HG02759 (cell line): ENCODE results near the gene CCDC28A.

ENCODE experiments used
- ATAC-seq: cut with Tn5 transposase; IDR thresholded peaks from one replicate; pipeline ENCODE4 v1.9.1; 2021; ENCODE audit warnings: mild to moderate bottlenecking, moderate library complexity; ENCODE audit not compliant: unreplicated experiment

Gene CCDC28A

DNA sequence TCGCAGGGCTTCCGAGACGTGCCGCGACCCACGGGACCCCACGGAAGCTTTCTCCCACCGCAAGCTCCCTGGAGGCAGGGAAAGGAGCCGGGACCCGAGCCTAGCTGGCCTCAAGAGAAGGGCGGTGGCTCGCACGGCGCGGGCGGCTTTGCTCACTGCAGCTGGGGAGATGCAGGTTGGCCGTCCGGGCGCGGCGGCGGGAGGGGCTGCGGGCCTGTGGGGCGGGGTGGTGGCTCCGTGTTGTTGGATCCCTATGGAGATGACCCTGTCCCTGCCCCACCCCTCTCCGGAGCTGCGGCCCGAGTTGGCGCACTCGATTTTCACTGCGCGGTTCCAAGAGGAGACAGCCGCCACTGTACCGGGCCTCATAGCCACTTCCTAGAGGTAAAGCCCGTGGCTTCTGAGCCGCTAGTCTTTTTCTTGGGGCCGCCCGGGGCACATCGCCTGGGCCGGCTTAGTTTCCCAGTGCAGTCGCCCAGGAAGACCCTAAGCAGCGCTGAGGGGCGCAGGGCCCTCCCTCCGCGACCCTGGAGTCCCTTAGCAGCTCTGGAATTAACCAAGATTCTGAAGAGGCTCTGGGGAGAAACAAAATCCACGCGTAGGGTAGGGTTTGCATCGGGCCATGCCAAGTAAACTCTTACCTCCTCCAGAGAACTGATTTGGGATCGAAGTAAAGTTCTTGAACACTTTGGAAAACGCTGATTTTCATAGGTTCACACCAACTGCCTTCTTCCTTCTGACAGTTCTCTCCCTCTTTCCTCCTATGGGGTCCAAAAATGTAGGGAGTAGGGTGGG lies 22.4 kb downstream of the CCDC28A start, which contains the start of gene ECT2L:
ECT2L (plus strand) TSS at position 279 of the 795 bp plus-strand sequence. CDS start 17,188 bp downstream, outside the sequence.
- no peak for ATAC-seq

DNA sequence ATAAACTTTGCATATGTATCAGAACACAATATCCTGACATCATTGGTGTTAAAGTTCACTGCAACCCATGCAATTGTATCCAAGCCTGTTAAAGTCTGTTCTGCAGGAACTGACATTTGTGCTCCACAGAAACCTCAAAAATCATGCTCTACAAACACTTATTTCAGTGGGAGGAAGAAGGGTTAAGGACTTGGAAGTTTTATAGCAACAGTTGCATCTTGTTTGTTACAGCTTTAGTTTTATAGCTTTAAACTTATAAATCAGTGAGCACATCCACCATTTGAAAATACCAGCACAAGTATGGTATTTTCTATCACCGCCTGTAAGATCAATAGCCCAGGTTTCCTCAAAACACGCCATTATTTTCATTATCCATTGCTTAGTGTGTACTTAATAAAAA lies 23.2 kb downstream of the CCDC28A start:
- no peak for ATAC-seq

DNA sequence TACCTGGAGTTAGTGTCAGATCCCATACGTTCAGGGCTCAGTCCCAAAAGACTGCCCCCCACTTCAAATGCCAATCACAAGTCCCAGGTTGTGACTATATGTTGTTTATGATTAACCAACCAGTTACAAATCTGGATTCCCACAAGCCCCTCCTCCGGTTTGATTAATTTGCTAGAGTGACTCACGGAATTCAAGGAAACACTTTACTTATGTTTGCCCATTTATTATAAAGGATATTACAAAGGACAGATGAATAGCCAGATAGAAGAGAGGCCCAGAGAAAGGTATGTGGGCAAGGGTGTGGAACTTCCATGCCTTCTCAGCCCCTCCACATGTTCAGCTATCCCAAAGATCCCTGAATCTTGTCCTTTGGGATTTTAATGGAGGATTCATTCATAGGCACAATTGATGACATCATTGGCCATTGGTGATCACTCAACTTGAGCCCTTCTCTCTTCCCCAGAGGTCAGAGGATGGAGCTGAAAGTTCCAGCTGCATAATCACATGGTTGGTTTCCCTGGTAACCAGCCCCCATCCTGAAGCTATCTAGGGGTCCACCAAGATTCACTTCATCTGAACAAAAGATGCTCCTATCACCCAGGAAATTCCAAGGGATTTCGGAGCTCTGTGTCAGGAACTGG lies 24.4 kb downstream of the CCDC28A start:
- ATAC-seq = no peak

DNA sequence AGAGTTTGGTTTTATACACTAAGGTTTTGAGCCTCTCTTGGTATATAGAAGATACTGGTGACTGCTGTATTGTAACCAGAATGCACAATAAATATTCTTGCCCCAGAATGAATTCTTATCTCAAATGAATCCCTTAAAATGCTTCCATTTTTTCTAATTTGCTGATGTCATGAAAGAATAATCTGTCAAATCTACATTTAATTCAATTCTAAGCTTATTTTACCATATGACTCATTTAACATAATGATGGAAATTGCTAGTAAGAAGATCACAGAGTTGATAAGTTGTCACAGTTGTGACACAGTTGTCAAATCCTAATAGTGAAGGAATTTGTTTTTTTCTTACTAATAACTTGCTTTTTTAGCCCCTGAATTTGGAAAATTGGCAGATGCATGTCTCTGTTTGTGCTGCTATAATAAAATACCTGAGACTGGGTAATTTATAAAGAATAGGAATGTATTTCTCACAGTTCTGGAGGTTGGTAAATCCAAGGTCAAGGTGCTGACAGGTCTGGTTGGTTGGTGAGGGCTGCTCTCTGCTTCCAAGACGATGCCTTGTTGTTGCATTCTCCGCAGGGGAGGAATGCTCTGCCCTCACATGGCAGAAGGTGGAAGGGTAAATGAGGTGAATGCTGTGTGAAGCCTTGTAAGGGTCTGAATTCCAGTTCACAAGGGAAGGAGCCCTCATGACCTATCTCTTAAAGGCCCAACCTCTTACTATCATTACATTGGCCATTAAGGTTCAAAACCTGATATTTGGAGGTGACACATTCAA lies 27.0 kb downstream of the CCDC28A start:
- no peak for ATAC-seq

DNA sequence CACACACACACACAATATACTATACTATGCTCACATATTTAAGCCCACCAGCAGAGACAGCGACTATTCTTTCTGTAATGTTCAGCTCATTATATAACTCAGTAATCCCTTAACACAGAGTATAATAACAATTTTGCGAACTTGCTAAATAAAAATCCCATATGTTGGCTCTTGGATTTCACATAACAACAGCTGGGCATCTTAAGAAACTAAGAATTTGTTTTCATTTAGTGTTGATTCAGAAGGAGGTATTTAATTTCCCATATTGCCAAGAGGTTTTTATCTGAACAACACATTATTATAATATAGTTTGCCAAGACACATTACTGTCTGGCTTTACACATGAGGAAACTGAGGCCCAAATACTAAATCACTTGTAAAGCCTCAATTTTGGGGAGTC lies 29.8 kb downstream of the CCDC28A start:
- ATAC-seq = no peak

DNA sequence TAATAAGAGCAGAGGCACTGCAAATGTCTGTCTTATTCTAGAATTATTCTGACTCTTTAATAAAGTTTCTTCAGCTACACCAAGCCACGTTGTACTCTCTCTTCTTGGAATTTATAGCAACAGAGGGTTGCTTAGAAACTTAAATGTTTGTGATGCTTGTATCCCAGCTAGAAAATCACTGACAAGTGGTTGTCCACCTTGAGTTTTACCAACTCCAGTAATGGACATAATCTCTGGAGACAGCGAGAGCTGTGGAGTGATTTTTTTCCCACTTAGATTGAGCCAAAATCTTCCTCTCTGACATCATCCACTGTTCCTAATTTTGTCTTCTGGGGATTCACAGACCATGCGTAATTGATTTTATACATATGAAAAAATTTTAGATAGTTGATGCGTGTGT lies 30.3 kb downstream of the CCDC28A start:
- no peak for ATAC-seq

DNA sequence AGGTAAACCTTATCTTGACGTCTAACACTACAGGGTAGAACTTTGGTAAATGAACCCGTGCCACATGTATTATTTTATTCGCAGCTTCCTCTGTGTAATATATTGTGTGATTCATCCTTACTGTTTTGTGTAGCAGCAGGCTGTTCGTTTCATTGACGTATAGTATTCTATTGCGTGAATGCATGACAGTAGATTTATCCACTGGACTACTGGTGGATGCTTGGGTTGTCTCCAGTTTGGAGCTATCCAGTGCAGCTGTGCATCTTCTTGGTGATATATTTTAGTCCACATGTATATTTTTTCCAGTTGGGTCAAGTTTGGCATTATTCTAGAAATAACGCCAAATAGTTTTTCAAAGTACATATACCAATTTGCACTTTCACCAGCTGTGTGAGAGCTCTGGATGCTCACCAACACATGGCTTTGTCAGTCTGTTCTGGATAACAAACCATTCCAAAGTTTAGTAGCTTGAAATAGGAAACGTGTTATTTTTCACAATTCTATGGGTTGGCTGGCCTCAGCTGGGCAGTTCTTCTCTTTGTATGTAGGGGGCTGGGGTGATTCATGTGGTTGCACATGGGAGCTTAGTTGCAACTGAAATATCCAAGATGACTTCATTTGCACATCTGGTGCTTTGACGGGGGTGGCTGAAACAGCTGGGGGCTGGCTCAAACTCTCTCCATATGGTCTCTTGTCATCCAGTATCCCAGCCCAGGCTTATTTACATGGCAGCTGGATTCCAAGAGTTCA lies 31.6 kb downstream of the CCDC28A start:
- ATAC-seq = no peak

DNA sequence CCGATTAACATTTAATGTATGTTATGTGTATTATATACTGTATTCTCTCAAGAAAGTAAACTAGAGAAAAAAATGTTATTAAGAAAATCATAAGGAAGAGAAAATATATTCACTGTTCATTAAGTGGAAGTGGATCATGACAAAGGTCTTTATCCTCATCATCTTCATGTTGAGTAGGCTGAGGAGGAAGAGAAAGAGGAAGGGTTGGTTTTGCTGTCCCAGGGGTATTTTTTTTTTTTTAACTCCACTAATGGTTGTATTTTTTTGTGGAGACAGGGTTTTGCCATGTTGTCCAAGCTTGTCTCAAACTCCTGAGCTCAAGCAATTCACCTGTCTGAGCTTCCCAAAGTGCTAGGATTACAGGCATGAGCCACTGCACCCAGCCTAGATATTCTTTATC lies 33.3 kb downstream of the CCDC28A start:
- ATAC-seq = no peak

DNA sequence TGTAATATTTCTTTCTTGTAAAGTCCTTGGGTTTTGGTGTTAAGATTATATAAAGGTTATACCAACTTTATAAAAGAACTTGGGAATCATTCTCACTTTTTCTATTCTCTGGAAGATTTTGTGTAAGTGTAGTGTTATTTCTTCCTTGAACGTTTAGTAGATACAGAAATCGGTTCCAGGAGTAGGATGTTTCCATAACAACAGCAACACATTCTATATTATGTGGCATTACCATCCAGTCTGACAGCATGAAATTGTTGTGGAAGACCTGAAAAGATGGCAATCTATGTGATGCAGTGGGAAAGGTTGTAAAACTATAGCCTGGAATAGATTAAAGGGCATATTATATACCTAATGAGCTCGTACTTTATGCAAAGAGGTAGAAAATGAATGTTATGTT lies 36.1 kb downstream of the CCDC28A start:
- ATAC-seq = no peak

DNA sequence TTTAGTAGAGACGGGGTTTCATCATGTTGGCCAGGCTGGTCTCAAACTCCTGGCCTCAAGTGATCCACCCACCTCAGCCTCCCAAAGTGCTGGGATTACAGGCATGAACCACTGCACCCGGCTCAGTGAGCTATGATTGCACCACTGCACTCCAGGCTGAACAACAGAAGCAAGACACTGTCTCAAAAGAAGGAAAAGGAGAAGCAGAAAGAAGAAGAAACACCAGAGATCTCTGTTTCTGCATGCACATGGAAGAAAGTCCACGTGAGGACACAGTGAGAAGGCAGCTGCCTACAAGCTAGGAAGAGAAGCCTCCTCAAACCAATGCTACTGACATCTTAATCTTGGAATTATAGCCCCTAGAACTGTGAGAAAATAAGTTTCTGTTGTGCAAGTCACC lies 38.3 kb downstream of the CCDC28A start:
- ATAC-seq = no peak

DNA sequence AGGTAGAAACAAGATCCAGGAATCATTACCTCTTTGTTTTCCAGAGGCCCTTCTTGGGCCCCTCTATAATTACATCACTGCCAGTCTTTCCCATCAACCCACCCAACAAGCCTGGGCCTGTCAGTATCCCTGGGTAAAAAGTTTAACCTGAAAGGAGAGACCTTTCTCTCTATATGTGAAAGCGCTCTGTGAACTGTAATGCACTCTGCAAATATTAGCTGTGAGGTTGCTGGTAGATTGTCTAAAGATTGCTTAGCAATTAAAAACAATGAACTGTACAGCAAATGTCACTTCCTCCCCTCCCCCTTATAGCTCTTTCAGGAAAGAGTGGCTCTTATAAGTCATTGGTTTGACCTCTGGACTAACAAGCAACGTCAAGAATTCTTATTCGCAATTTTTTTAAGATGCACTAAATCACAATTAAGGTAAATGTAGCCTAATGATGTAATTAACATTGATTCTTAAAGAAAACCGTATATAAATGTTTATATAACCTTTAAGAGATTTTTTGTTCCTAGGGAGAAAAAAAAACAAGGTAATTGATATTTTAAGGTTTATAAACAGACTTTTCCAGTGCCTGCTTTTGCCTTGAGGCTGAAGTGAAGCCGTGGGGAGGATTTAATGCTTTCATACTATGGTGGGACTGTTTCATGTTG lies 40.7 kb downstream of the CCDC28A start:
- ATAC-seq = no peak

DNA sequence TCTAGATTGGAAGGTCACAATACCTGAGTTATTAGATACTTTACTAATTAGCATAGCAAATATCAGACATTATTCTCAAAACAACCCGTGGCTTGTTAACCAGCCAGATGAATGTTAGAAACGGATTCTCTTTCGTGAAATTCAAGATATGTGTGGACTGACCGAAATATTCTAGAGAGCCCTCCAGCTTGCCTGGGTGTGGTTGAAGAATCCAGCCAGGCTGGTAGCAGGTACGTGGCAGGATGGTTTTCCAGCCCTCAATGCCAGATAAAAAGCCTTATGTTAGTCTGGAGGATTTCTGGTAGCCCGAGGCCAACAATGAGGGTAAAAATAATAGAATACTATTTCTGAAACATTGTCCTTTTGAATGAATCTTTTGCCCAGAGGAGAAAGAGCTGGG lies 41.7 kb downstream of the CCDC28A start:
- ATAC-seq = no peak

DNA sequence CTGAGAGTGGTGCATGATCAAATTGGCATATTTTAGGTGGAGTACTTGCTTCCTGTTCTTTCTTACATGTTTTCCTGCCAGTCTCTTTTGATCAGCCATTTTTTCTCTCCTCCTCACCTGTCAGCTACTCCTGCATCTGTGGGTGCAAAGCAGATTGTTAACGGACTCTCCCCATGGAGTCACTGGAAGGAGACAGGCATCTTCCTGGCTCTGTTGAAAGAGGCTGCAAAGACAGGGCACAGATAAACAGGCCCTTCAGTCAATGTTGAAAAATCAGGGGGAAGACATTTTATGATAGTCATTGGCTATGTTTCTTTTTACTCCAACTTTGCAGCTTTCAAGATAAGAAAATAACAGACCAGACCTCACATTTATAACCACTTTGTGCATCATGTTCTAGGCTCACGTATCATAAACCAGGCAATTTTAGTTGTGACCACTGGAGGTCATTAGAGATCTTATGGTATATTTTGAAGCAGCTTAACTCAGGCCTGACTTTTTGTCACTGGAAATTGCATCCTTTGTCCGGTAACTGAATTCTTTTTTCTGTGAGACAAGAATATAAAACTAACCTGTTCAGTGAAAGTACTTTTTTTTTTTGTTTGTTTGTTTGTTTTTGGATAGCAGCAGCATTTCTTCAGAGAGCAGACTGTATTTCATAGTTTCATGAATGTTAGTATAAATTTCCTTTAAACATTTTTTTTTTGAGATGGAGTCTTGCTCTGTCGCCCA lies 42.4 kb downstream of the CCDC28A start:
- ATAC-seq = peak; percentile 58

DNA sequence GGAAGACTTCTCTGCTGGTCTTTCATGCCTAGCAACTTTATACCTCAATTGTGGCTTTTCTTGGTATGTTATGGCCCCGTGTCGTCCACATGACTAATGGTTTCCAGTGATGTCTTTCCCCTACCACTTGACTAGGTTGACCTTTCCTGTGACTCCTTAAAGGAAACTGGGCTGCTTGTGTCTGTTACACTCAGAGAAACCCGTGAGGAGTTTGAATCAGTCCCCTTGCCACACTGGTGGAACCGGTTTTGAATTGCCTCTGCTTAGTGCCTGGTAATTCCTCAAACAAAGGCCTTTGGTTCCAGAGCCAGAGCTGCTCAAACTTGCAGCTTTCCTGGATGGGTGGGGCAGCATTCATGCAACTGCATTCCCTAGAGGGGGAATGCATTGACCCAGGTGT lies 44.2 kb downstream of the CCDC28A start:
- ATAC-seq = no peak

DNA sequence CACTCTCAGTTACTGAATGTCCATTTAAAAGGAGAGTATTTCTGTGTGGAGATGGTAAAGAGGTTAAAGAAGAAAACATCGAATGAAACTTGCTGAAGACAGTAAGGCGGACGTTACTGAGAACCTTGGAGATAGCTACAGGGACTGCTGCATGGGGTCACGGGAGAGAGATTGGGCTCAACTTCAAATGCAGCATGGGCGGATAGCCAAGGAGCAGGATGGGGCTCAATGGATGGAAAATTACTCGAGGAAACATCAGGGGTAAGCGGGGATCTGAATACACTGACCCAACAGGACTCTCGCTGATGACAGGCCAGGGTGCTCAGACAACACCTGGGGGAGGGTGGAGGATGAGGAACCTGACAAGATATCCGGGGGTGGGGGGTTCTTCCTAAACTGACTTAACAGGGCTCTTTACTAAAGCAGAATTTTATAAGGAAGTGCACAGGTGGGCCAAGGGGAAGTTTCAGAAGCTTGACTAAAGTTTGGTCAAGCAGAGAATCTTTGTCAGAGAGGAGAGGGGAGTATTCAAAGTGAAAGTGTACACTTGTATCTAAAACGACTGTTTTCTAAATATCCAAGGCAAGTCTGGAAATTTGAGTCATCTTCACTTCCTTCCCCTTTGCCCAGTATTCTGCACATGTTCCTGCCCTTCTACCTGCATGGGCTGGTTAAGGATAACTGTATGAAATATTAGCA lies 45.1 kb downstream of the CCDC28A start:
- peak; percentile 86 for ATAC-seq

DNA sequence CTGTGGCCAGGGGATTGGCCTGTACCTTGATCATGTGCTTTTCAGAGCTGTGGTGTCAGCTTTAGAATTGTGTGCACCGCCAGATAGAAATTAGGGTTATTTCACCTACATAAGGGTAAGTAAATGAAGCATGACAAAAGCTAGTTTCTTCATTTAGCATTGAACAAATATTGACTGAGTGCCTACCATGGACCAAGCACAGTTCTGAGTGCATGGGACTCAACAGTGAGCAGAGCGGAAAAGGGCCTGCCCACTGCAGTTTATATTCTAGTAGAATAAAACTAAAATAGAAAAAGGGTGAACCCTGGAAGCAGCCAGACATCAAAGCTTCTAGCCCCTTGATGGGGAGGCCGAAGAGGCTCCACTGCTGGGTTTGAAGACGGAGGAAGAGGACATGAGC lies 48.0 kb downstream of the CCDC28A start:
- no peak for ATAC-seq

DNA sequence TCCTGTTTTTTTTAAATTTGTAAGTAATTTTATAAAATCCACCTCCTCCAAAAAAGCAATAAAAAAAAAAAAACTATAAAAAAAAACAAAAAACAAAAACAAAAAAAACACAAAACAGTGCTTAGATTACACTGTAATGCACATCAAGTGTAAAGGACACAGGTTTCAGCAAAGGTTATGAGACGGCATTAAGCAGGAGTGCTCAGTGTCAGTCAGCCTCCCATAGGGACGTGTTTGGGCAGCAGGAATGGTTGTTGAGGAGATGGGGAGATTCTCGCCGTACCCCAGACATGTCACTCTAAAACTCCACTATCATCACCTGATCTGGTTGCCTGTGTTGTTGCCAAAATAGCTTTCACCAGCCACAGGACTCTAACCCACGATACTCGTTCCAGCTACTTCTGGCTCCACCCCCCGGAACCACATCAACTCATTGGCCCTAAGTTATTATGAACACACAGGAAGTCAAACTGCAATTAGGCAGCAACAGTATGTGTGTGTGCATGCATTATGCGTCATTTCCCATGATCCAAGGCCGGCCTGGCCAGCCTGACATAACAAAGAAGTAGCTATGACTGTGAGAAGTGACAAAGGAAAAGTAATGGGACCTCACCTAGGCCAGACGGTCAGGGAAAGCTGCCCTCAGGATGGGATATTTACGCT lies 51.0 kb downstream of the CCDC28A start:
- no peak for ATAC-seq

DNA sequence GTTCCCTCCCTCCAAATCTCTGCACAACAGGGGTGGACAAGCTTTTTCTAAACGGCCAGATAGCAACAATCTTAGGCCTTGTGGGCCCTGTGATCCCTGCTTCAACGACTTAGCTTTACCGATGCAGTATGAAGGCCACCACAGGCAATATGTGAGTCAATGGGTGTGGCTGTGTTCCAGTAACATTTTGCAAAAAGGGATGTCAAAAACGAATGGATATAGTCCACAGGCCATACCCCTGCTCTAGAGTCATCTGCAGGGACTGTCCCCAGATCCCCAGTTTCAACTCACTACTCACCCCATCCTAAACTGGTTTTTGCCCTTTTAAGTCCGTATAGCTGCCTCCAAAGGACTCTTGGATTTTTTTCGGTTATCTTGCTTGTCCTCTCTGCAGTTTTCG lies 56.7 kb downstream of the CCDC28A start:
- no peak for ATAC-seq

DNA sequence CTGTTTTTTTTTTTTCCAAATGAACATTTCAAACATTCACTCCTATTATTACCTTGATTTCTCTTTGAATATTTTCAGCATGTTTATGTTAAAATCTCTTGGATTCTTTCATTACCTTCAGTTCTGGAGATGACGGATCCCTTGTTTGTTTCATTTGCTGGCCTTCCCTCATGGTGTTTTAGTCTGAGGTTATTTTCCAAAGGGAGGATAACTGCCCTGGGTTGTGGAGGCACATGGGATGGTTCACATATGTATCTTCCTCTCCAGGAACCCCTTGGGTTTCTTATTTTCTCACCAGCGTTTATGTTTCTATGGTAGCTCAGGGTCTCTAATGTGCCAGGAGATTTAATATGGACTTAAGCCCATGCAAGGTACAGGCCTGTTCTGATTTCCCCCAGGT lies 58.6 kb downstream of the CCDC28A start:
- ATAC-seq = no peak
